ENCODE results near the gene ALPI. TPM values are rescaled to one million over a fixed set of nuclear protein-coding genes. Genes with fewer than 3 reads are reported as not detected.

ALPI gene
- total and polyA plus RNA-seq, 10 of the 15 experiments (the other 5 are each of a cell fraction or from before 2014, with no cell fraction given), result not detected

DNA sequence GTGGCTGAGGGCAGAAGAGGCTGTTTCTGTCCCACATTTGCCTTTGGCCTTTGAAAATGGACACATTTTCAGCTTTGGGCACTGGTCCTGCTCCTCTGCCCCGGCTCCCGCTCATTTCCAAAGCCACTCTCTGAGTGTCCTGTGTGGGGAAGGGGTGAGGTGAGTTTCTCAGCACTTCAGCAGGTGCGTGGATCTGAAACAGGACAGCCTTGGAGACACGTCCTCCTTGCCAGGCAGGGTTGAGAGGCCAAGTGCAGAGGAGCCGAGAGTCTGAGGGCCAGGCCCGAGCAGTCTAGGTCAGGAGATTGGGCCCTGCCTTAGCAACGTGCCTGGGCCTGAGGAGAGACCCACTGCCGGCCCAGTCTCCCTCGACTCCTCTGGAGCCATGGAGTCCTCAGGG lies 21.9 kb upstream of the ALPI start:
- H3K27ac ChIP-seq (ENCODE audit: control insufficient read depth, insufficient read depth), result no peak overlapping the region
- no peaks in the 10 kb centered on the region for H3K9me3 ChIP-seq (replicated peaks; ENCODE audit: control insufficient read depth, insufficient read depth, low read length)
- no peaks in the 10 kb centered on the region for H4K20me1 ChIP-seq (ENCODE audit: control insufficient read depth, insufficient read depth)
- no peak for ATAC-seq
- H3K4me2 ChIP-seq (ENCODE audit: control insufficient read depth, insufficient read depth), result no peak overlapping the region
- H3K79me2 ChIP-seq (ENCODE audit: control insufficient read depth, insufficient read depth, low read length), result no peaks in the 10 kb centered on the region
- H3K4me3 ChIP-seq, result no peak overlapping the region
- ChIA-PET CTCF (interaction anchor here (2.1 kb wide), 1 partner anchor 13 kb away, joined by 4 read pairs; no protein-coding TSS in a partner anchor), RAD21 (ENCODE audit: unreplicated experiment) (no interaction called here), POLR2A (no interaction called here), SMC1A (ENCODE audit: uncharacterized antibody, unreplicated experiment) (no interaction called here)
- no peaks in the 10 kb centered on the region; a peak in 2 of 4 replicates for H3K27me3 ChIP-seq (replicated peaks in 1 of 2; ENCODE audit: control insufficient read depth in 2 of 2, insufficient read depth in 2 of 2, low read length in 1 of 2)
- in situ Hi-C loops (cut with MboI), result loop anchor here (5.0 kb wide), 2 partner anchors 52 to 527 kb away; no protein-coding TSS in a partner anchor
- intact Hi-C loops (cut with micrococcal nuclease; ENCODE audit: unreplicated experiment), result no loop called here
- FAIRE-seq, result no peak
- no peak overlapping the region for H2AFZ ChIP-seq (ENCODE audit: control insufficient read depth, low read depth, low read length)
- H3K4me1 ChIP-seq (ENCODE audit: control insufficient read depth, insufficient read depth, low read length), result no peaks in the 10 kb centered on the region
- TF ChIP-seq, protein P1, sequence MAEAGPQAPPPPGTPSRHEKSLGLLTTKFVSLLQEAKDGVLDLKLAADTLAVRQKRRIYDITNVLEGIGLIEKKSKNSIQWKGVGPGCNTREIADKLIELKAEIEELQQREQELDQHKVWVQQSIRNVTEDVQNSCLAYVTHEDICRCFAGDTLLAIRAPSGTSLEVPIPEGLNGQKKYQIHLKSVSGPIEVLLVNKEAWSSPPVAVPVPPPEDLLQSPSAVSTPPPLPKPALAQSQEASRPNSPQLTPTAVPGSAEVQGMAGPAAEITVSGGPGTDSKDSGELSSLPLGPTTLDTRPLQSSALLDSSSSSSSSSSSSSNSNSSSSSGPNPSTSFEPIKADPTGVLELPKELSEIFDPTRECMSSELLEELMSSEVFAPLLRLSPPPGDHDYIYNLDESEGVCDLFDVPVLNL (IDR thresholded peaks at IDR 0.05; ENCODE audit: low read depth, low read length), result no peak
- TF ChIP-seq NFIC (IDR thresholded peaks at IDR 0.05; ENCODE audit: low read depth, low read length) (no peak), CTCF (IDR thresholded peaks at IDR 0.05 in 2 of 3, conservative IDR thresholded peaks at IDR 0.05 in 1 of 3; ENCODE audit: control insufficient read depth in 2 of 3, extremely low read depth in 1 of 3, insufficient read depth in 1 of 3, low read depth in 3 of 3, low read length in 3 of 3) (no peak), NFYB (IDR thresholded peaks at IDR 0.05; ENCODE audit: insufficient read depth, low read depth, low read length) (no peak), TARDBP (IDR thresholded peaks at IDR 0.05; ENCODE audit: borderline replicate concordance) (no peak), RFX5 (IDR thresholded peaks at IDR 0.05; ENCODE audit: low read depth, low read length) (no peak), NRF1 (conservative IDR thresholded peaks at IDR 0.05; ENCODE audit: low read depth, low read length) (no peak), ZNF274 (IDR thresholded peaks at IDR 0.05; ENCODE audit: insufficient read depth, insufficient read length) (no peak), MEF2B (IDR thresholded peaks at IDR 0.05; ENCODE audit: partially characterized antibody, poor library complexity, severe bottlenecking) (no peak), ATF7 (IDR thresholded peaks at IDR 0.05; ENCODE audit: low read depth) (no peak), RELB (IDR thresholded peaks at IDR 0.05; ENCODE audit: low read depth) (no peak), CREM (IDR thresholded peaks at IDR 0.05; ENCODE audit: low read depth) (no peak), EP300 (IDR thresholded peaks at IDR 0.05; ENCODE audit: borderline replicate concordance in 1 of 2, control insufficient read depth in 1 of 2, low read depth in 2 of 2, low read length in 2 of 2) (no peak)
- TF ChIP-seq, protein P2, sequence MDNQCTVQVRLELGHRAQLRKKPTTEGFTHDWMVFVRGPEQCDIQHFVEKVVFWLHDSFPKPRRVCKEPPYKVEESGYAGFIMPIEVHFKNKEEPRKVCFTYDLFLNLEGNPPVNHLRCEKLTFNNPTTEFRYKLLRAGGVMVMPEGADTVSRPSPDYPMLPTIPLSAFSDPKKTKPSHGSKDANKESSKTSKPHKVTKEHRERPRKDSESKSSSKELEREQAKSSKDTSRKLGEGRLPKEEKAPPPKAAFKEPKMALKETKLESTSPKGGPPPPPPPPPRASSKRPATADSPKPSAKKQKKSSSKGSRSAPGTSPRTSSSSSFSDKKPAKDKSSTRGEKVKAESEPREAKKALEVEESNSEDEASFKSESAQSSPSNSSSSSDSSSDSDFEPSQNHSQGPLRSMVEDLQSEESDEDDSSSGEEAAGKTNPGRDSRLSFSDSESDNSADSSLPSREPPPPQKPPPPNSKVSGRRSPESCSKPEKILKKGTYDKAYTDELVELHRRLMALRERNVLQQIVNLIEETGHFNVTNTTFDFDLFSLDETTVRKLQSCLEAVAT (IDR thresholded peaks at IDR 0.05), result no peak
- DNase-seq (ENCODE audit: low read depth, low spot score), result no peak
- WGBS (ENCODE audit: insufficient coverage, insufficient replicate concordance, low lambda C conversion rate, missing lambda C conversion rate), result 17% methylated on average over 9 of the region's 9 CpGs
- no peaks in the 10 kb centered on the region for H3K36me3 ChIP-seq (ENCODE audit: control insufficient read depth in 2 of 2, insufficient read depth in 2 of 2, low read length in 1 of 2)
- BruUV-seq (replicated peaks), result no TSS peak
- H3K9ac ChIP-seq (ENCODE audit: control insufficient read depth, insufficient read depth, low read length), result no peak overlapping the region
